Measurements from ENCODE around the gene PHTF2. TPM values are rescaled to one million over a fixed set of nuclear protein-coding genes. Genes with fewer than 3 reads are reported as not detected.
"Not testable (repeated sequence)": the region's sequence is repeated elsewhere in the genome, so short reads cannot be mapped to it uniquely, and the experiment has no call there.

The PHTF2 gene
- total RNA-seq, 2 experiments from 2014 or later = 24.5 to 25.3 TPM

DNA sequence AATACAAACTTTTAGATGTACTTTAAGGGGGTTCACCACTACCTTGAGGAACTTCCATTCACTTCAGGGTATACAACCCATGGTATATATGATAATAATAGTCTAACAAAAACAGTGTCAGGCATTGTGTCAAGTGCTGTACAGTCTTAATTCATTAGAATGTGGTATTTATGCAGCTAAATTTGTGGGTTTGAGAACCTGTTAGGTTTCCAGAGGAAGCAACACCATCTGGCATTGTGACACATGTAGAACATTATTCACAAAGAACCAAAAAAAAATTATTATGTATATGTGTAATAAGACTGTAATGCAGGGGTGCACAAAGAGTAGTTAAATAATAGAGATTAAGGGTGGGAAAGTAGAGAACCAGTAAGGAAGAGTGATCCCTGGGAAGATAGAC, 26.7 kb upstream of the PHTF2 start:
- H3K27ac Mint-ChIP-seq = no peak overlapping the region
- H3K9me3 Mint-ChIP-seq = no peaks in the 10 kb centered on the region
- DNase-seq = no peak
- no peaks in the 10 kb centered on the region for H3K27me3 Mint-ChIP-seq (ENCODE audit: low read depth)
- no peaks in the 10 kb centered on the region for H3K4me1 Mint-ChIP-seq (ENCODE audit: low read depth)
- H3K36me3 Mint-ChIP-seq (ENCODE audit: low read depth) = peaks cover 19% of the 10 kb centered on the region
- CTCF ChIA-PET = interaction anchor here (0.6 to 2.1 kb wide), 3 partner anchors 79 to 120 kb away, joined by 3 to 7 read pairs (median 4); no protein-coding TSS in a partner anchor
- no peak overlapping the region for H3K4me3 Mint-ChIP-seq
- intact Hi-C loops (cut with micrococcal nuclease) = no loop called here

DNA sequence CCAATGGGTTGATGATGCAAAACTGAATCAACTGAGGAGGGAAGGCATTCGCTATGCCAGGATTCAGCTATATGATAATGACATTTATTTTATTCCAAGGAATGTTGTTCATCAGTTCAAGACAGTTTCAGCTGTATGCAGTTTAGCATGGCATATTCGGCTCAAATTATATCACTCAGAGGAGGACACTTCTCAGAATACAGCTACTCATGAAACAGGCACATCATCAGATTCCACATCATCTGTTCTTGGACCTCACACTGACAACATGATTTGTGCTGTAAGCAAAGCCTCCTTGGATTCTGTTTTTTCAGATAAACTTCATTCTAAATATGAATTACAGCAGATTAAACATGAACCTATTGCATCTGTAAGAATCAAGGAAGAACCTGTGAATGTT, 20.0 kb upstream of the PHTF2 start:
- CTCF ChIA-PET = interaction anchor here (1.5 kb wide), 1 partner anchor 120 kb away, joined by 3 read pairs; no protein-coding TSS in a partner anchor
- no peak for DNase-seq
- no peak overlapping the region for H3K4me3 Mint-ChIP-seq
- peaks cover 23% of the 10 kb centered on the region for H3K36me3 Mint-ChIP-seq (ENCODE audit: low read depth)
- intact Hi-C loops (cut with micrococcal nuclease) = no loop called here
- H3K27me3 Mint-ChIP-seq (ENCODE audit: low read depth) = no peaks in the 10 kb centered on the region
- H3K27ac Mint-ChIP-seq = no peak overlapping the region
- no peaks in the 10 kb centered on the region for H3K4me1 Mint-ChIP-seq (ENCODE audit: low read depth)
- no peaks in the 10 kb centered on the region for H3K9me3 Mint-ChIP-seq

DNA sequence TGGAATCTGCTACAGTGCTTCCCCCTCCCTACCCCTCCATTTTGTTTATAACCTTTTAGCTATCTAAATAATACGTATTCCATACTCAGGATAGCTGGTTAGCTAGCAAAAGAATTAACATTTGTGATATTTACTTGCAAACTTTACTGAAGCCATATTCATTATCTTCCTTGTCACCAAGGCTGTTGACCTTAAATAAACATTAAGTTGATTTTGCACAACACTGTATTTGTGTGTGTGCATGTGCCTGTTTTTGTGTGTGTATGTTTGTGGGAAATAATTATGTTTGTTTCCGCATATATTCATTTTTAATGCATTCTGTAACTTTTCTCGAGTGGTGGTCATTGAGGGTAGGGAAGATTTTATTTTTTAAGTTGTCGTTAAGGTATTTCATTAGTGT, 16.2 kb upstream of the PHTF2 start:
- Mint-ChIP-seq H3K36me3 (ENCODE audit: low read depth) (peaks cover 24% of the 10 kb centered on the region), H3K4me1 (ENCODE audit: low read depth) (no peaks in the 10 kb centered on the region), H3K9me3 (peaks cover 6% of the 10 kb centered on the region), H3K4me3 (no peak overlapping the region), H3K27me3 (ENCODE audit: low read depth) (no peaks in the 10 kb centered on the region), H3K27ac (no peak overlapping the region)
- no peak for DNase-seq
- intact Hi-C loops (cut with micrococcal nuclease) = no loop called here
- CTCF ChIA-PET = no interaction called here

DNA sequence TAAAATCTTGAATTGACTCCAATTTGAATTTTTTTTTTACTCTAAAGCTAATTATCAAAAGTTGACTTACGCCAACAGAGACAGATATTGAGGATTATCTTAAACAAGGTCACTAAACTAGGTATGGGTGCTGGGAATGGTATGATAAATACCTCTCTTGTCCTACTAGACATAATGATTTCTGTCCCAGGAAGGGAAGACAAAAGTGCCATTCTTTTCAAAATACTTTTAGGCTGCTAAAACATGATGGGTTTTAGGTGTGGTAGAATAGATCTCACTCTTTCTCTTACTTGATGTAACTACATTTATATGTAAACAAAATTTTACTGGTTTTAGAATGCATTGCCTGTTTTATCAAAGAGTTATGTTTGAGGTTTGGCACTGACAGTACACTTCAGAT, 15.5 kb upstream of the PHTF2 start:
- no peaks in the 10 kb centered on the region for H3K4me1 Mint-ChIP-seq (ENCODE audit: low read depth)
- H3K9me3 Mint-ChIP-seq = peaks cover 6% of the 10 kb centered on the region
- no peak overlapping the region for H3K4me3 Mint-ChIP-seq
- intact Hi-C loops (cut with micrococcal nuclease) = no loop called here
- no peak for DNase-seq
- no peak overlapping the region for H3K27ac Mint-ChIP-seq
- H3K36me3 Mint-ChIP-seq (ENCODE audit: low read depth) = peaks cover 24% of the 10 kb centered on the region
- no peaks in the 10 kb centered on the region for H3K27me3 Mint-ChIP-seq (ENCODE audit: low read depth)
- CTCF ChIA-PET = no interaction called here

DNA sequence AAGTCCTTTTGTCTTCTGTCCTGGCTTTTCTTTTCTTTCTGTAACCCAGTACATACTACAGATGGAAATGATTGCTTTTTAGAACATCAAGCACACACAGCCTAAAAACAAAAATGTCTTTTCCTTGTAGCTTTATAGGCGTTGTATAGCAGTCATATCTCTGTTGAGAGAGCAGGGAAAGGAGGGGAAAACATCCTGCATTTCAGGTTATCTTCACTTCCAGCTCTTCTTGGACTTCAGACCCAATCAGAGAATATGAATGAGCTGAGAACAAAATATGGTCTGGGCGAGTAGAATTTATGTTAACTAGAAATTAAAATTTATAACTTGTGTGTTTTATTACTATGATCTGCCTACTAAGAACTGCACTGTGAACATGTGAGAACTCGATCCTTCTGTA, 15.0 kb upstream of the PHTF2 start:
- peaks cover 24% of the 10 kb centered on the region for H3K36me3 Mint-ChIP-seq (ENCODE audit: low read depth)
- intact Hi-C loops (cut with micrococcal nuclease) = no loop called here
- H3K27ac Mint-ChIP-seq = no peak overlapping the region

DNA sequence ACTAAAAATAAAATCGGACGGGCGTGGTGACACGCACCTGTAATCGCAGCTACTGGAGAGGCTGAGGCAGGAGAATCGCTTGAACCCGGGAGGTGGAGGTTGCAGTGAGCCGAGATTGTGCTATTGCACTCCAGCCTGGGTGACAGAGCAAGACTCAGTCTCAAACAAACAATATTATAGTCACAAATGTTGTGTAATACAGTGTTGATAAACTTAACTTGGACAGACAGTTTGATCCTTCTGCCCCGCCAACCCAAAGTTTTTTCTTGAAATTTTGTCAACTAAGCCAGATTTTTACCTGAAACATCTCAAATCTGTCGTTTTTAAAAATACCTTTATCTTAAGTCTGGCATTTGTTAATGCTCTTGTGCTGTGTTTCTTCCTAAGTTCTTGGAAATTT, 14.1 kb upstream of the PHTF2 start:
- DNase-seq; H3K27ac Mint-ChIP-seq; H3K4me3 Mint-ChIP-seq; intact Hi-C loops (cut with micrococcal nuclease); H3K4me1 Mint-ChIP-seq (ENCODE audit: low read depth); CTCF ChIA-PET; H3K9me3 Mint-ChIP-seq; H3K27me3 Mint-ChIP-seq (ENCODE audit: low read depth): not testable (repeated sequence)
- peaks cover 24% of the 10 kb centered on the region for H3K36me3 Mint-ChIP-seq (ENCODE audit: low read depth)

More for the DNA sequence above, 15.0 kb upstream of the PHTF2 start:
- H3K4me3 Mint-ChIP-seq = no peak overlapping the region
- H3K9me3 Mint-ChIP-seq = peaks cover 6% of the 10 kb centered on the region
- H3K27me3 Mint-ChIP-seq (ENCODE audit: low read depth) = no peaks in the 10 kb centered on the region
- H3K4me1 Mint-ChIP-seq (ENCODE audit: low read depth) = no peaks in the 10 kb centered on the region
- no peak for DNase-seq
- CTCF ChIA-PET = no interaction called here

DNA sequence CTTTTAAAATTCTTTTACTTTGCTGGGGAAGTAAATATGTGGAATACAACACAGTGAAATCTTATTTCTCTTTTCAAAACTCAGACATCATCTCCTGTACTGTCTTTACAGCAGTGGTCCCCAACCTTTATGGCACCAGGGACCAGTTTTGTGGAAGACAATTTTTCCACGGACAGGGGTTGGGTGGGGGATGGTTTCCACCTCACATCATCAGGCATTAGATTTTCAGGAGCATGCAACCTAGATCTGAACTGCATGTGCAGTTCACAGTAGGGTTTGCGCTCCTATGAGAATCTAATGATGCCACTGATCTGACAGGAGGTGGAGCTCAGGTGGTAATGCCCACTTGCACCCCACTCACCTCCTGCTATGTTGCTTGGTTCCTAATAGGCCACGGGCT, 12.6 kb upstream of the PHTF2 start:
- DNase-seq = no peak
- CTCF ChIA-PET = no interaction called here
- no peak overlapping the region for H3K27ac Mint-ChIP-seq
- H3K4me3 Mint-ChIP-seq = no peak overlapping the region
- H3K4me1 Mint-ChIP-seq (ENCODE audit: low read depth) = no peaks in the 10 kb centered on the region
- no peaks in the 10 kb centered on the region for H3K27me3 Mint-ChIP-seq (ENCODE audit: low read depth)
- intact Hi-C loops (cut with micrococcal nuclease) = no loop called here
- peaks cover 6% of the 10 kb centered on the region for H3K9me3 Mint-ChIP-seq
- peaks cover 24% of the 10 kb centered on the region for H3K36me3 Mint-ChIP-seq (ENCODE audit: low read depth)

DNA sequence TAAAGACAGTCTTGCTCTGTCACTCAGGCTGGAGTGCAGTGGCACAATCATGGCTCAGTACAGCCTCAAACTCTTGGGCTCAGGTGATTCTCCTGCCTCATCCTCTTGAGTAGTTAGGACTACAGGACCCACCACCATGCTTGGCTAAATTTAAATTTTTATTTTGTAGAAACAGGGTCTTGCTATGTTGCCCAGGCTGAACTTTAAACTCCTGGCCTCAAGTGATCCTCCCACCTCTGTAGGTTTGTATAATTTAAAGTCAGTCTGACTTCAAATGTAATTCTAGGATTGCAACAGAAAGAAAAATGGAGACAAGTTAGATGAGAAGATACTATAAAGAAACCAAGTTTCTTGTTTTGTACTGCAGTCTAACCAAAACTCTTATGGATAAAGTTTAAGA, 11.8 kb upstream of the PHTF2 start:
- CTCF ChIA-PET = interaction anchor here (0.6 kb wide), 1 partner anchor 119 kb away, joined by 3 read pairs; no protein-coding TSS in a partner anchor
- H3K9me3 Mint-ChIP-seq = peaks cover 6% of the 10 kb centered on the region
- no peak overlapping the region for H3K27ac Mint-ChIP-seq
- H3K4me1 Mint-ChIP-seq (ENCODE audit: low read depth) = no peaks in the 10 kb centered on the region
- no peak overlapping the region for H3K4me3 Mint-ChIP-seq
- intact Hi-C loops (cut with micrococcal nuclease) = no loop called here
- no peaks in the 10 kb centered on the region for H3K27me3 Mint-ChIP-seq (ENCODE audit: low read depth)
- peaks cover 24% of the 10 kb centered on the region for H3K36me3 Mint-ChIP-seq (ENCODE audit: low read depth)
- no peak for DNase-seq

DNA sequence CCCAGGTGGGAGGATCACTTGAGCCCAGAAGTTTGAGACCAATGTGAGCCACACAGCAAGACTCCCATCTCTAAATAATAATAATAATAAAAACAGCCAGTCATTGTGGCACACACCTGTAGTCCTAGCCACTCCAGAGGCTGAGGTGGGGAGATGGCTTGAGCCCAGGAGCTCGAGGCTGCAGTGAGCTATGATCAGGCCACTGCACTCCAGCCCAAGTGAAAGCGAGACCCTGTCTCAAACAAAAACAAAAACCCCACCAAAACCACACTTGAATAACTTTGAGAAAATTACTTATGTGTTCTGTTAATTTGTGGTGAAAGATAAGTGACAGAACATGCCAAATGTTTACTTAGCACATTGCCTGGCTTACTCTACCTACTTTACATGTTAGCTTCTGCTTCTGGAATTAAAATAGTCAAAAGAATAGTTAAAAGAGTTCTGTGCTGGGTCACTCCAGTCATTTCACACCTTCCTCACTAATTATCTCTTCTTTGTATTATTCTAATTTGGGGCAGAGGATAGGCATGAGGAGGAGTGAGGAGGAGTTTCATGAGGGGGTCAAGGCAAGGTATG, 10.2 kb upstream of the PHTF2 start:
- intact Hi-C loops (cut with micrococcal nuclease) = no loop called here
- H3K36me3 Mint-ChIP-seq (ENCODE audit: low read depth) = peaks cover 20% of the 10 kb centered on the region
- no peak overlapping the region for H3K4me3 Mint-ChIP-seq
- H3K27ac Mint-ChIP-seq = no peak overlapping the region
- peaks cover 6% of the 10 kb centered on the region for H3K9me3 Mint-ChIP-seq
- CTCF ChIA-PET = no interaction called here
- DNase-seq = no peak
- H3K27me3 Mint-ChIP-seq (ENCODE audit: low read depth) = no peaks in the 10 kb centered on the region
- H3K4me1 Mint-ChIP-seq (ENCODE audit: low read depth) = no peaks in the 10 kb centered on the region

DNA sequence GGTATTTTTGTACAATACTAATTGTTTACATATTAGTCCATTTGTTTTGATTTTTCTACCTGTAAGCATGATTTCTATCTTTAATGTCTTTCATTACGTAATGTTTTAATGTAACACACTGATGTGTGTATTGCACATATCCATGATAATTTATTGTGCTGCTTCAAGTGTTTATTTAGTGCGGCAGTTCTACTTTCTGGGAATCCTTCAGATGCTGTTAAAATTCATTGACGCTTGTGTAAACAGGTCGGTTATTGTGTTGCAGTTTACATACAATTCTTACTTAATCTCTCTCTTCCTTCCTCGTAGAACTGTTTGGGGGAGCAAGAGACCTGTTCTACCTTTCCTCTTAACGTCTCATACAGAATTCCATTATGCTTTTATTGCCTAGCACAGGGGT, 7.2 kb upstream of the PHTF2 start:
- no peaks in the 10 kb centered on the region for H3K27me3 Mint-ChIP-seq (ENCODE audit: low read depth)
- H3K9me3 Mint-ChIP-seq = no peaks in the 10 kb centered on the region
- CTCF ChIA-PET = interaction anchor here (0.5 kb wide), 1 partner anchor 274 kb away, joined by 3 read pairs; no protein-coding TSS in a partner anchor
- intact Hi-C loops (cut with micrococcal nuclease) = no loop called here
- no peak overlapping the region for H3K4me3 Mint-ChIP-seq
- H3K36me3 Mint-ChIP-seq (ENCODE audit: low read depth) = peaks cover 9% of the 10 kb centered on the region
- peaks cover 14% of the 10 kb centered on the region for H3K4me1 Mint-ChIP-seq (ENCODE audit: low read depth)
- DNase-seq = no peak
- no peak overlapping the region for H3K27ac Mint-ChIP-seq

DNA sequence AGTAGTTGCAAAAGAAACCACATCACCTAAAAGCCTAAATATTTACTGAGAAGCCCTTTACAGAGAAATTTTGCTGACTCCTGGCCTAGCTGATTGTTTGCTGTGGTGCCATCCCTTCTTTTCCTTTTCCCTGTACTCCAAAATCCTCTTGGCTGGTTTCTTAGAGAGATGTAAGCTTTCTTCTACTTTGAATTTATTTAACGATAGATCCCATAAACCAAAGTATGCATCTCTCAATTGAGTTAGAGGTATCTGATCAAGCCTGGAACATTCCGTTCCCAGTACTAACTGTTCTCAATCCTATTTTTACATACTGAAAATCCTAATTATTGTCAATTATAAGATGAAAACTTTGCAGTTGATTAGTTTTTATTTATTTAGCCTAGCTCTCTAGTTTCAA, 6.6 kb upstream of the PHTF2 start:
- H3K4me3 Mint-ChIP-seq = no peak overlapping the region
- CTCF ChIA-PET = interaction anchor here (0.5 to 0.6 kb wide), 2 partner anchors 179 to 275 kb away, joined by 3 read pairs; no protein-coding TSS in a partner anchor

DNA sequence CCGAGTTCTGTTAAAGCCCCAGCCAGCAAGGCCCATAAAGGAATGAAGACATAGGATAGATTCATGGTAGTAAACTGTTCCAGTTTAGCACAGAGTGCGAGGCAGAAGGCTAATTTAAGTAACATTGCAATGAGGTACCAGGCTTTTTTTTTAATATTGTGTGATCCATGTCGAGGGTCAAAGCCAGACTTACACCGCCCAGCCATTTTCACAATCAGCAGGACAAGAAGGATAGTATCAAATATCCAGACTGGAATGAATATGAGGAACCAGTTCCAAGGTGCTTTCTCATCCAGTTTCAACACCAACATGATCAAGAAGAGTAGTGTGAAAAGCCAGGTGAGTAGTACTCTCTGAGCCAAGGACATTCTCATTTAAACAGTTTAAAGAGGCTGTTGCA, 4.6 kb upstream of the PHTF2 start:
- H3K4me3 Mint-ChIP-seq = no peak overlapping the region

More for the DNA sequence above, 6.6 kb upstream of the PHTF2 start:
- no peaks in the 10 kb centered on the region for H3K9me3 Mint-ChIP-seq
- DNase-seq = no peak
- H3K4me1 Mint-ChIP-seq (ENCODE audit: low read depth) = peaks cover 21% of the 10 kb centered on the region
- no peaks in the 10 kb centered on the region for H3K27me3 Mint-ChIP-seq (ENCODE audit: low read depth)
- H3K36me3 Mint-ChIP-seq (ENCODE audit: low read depth) = peaks cover 7% of the 10 kb centered on the region
- intact Hi-C loops (cut with micrococcal nuclease) = no loop called here
- no peak overlapping the region for H3K27ac Mint-ChIP-seq

DNA sequence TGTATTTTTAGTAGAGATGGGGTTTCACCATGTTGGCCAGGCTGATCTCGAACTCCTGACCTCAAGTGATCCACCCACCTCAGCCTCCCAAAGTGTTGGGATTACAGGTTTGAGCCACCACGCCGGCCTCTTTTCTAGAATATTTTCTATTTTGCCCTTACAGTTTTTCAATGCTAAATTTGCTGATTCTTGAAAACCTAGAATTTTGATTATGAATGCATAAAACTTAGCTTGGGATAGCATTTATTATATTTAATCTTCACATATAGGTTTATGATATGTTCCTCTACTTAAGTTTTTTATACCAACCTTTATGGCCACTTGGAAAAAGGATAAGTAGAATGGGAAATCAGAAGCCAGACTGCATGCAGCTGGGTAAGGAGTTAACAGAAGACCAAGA, 2.5 kb upstream of the PHTF2 start:
- intact Hi-C loops (cut with micrococcal nuclease) = loop anchor here (5.0 kb wide), 3 partner anchors 136 to 674 kb away; partner anchors contain the start of genes CCDC146 and GSAP
- H3K27me3 Mint-ChIP-seq (ENCODE audit: low read depth) = no peaks in the 10 kb centered on the region
- DNase-seq = no peak
- H3K27ac Mint-ChIP-seq = no peak overlapping the region
- H3K36me3 Mint-ChIP-seq (ENCODE audit: low read depth) = peaks cover 4% of the 10 kb centered on the region
- peaks cover 44% of the 10 kb centered on the region for H3K4me1 Mint-ChIP-seq (ENCODE audit: low read depth)
- no peaks in the 10 kb centered on the region for H3K9me3 Mint-ChIP-seq
- CTCF ChIA-PET = no interaction called here
- no peak overlapping the region for H3K4me3 Mint-ChIP-seq

More for the DNA sequence above, 4.6 kb upstream of the PHTF2 start:
- CTCF ChIA-PET = no interaction called here
- DNase-seq = no peak
- Mint-ChIP-seq H3K27me3 (ENCODE audit: low read depth) (no peaks in the 10 kb centered on the region), H3K27ac (no peak overlapping the region), H3K4me1 (ENCODE audit: low read depth) (peaks cover 29% of the 10 kb centered on the region), H3K36me3 (ENCODE audit: low read depth) (peaks cover 4% of the 10 kb centered on the region), H3K9me3 (no peaks in the 10 kb centered on the region)
- intact Hi-C loops (cut with micrococcal nuclease) = no loop called here
